ENCODE measurements around the gene ZMIZ1.

Gene ZMIZ1

GRCh38 chr10:79314761-79315601, 246.2 kb downstream of the ZMIZ1 start:
- no peak for FAIRE-seq

- no peak for FAIRE-seq
Observed at GRCh38 chr10:79315602-79315920, 246.8 kb downstream of the ZMIZ1 start.

DNA sequence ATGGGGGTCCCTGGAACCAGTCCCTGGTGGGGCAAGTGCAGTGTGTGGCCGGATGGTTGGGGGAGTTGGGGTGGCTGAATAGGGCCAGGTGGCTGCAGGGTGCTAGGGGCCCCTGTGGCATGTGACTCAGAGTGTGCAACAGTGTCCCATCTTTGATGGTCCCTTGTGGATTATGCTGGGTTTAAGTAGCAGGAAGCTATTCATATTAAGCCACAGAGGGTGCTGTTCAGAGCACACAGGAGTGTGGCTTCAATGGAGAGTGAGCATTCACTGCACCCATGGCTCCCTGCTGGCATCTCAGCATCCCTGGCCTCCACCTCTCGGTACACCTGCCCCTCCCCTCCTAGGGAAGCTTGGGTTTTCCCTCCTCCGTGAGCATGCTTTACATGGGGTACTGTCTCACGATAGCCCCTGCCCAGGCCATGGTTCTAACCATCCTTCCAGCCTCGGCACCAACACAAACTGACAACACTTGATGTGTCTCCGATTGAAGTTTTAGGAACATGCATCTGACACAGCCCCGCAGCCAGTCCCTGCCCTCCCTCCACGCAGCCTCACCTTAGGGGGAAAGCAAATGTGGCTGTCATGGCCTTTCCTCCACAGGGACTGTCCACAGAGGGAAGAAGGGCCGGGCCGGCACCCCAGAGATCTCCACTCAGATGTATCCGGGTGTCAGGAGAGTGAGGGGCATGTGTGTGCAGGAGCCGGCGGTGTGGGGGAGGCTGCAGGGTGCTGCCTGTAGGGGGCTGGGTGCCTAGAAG, 248.1 kb downstream of the ZMIZ1 start:
- FAIRE-seq: no peak

- FAIRE-seq: no peak
Observed at GRCh38 chr10:79318369-79318768, 249.6 kb downstream of the ZMIZ1 start.

DNA sequence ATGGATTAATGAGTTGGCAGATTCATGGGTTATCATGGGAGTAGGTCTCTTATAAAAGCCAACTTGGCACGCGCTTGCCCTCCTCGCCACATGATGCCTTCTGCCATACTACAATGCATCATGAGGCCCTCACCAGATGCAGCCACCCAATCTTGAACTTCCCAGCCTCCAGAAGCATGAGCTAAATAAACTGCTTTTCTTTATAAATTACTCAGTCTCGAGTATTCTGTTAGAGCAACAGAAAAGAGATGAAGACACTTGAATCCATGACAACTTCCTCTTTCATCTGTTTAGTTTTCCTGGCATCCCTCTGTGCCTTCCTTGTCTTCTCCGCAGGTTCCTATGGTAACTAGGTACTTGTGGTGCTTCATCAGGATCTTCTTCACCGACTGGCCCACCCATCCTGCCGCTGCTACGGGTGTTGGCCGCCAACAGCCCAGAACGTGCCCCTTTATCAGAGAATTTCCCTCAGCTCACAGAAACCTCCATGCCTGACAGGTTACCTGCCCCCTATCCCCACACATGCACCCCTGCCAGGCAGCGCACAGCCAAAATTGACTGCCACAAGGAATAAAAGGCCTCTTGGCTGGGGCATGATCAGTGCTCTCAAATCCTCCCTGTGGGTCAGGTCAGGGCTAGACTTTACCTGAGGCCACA, 250.5 kb downstream of the ZMIZ1 start:
- no peak for FAIRE-seq

DNA sequence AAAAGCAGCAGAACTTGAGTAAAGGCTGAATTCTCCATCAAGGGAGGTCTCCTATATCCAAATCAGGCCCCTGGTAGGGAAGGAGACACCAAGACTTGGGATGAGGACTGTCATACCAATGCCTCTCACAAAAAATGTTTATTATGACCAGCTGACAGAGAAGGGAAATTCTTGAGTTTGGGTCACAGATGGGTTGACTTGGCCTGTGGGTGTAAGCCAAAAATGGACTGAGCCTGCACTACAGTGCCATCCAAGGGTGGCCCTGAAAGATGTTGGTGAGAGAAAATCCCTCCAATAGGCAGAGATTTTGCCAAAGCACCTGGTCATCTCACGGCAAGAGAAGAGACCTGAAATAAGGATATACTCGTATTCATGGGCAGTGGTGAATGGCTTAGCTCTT, 251.6 kb downstream of the ZMIZ1 start:
- no peak for FAIRE-seq

GRCh38 chr10:79320820-79321493, 252.2 kb downstream of the ZMIZ1 start:
- FAIRE-seq: no peak

DNA sequence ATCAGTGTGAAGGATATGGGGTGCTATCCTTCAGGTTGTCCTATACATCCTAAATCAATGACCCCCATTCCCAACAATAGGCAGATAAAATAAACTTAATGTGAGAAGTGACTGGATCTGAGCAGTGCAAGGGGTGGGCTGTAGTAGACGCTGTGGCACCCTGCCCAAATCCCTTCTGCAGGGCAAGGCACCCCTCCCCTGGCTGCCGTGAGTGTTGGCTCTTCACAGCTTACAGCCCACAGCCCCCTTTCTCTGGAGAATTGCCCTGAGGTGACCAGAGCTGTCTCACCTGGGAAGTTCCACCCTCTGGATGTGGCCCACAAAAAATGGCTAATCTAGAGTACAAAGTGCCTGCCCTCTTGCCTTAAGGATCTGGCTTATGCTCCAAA, 252.7 kb downstream of the ZMIZ1 start:
- no peak for FAIRE-seq

GRCh38 chr10:79321951-79322350, 253.2 kb downstream of the ZMIZ1 start:
- FAIRE-seq: no peak

DNA sequence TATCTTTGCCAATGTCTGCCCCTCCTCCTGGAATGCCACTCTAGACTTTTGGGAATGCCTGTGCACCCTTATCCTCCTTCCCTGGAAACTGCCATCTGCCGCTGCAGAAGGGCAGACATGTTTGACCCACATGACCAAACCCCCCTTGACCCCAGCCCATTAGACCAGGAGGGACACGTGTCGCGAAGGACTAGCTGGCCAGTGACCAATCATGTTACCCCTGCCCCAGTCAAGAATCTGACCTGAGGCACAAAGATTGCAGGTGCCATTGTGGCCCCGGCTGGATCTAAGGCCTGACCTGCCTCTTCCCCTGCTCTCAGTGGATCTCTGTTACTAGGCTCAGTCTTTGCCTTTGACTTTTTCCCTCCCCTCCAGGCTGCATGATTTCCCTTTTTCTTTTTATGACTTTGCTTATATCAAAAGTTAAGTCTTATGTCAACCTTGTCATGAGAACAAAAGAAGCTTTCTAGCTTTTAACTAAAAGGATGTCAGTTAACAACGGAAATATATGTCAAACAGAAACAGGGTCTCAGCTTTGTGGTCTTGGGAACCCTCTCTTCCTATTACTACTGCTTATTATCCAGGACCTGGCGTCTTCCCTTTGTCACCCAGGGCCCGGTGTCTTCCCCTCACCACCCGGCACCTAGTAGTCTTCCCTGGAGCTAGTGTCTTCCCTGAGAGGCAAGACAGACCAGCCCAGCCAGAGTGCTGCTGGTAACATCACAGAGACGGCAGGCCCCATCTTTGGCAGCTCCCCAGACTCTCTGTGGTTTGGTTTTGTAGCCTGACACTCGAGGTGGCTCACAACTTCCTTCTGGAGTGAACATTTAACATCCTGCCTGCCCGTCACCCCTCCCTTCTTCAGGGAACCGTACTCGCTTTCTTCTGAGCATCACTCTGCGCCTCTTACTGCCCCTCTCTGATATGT, 254.1 kb downstream of the ZMIZ1 start:
- no peak for FAIRE-seq

DNA sequence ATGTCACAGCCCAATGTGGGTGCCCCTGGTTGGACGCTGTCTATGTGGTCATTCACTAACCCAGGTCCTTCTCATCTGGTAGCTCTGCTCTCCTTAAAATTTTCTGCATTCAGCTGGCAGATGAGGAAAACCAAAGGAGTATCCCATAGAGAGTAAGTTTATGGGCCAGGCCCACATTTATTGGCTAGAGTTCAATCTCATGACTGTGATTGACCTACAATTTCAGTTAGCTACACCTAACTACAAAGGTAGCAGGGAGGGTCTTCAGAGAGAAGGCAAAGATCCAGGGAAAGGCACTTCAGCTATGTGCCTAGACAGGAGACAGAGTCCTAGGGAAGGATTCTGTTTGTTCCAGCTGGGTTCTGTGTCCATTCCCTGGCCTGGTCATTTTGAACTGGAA, 254.8 kb downstream of the ZMIZ1 start:
- FAIRE-seq: no peak

DNA sequence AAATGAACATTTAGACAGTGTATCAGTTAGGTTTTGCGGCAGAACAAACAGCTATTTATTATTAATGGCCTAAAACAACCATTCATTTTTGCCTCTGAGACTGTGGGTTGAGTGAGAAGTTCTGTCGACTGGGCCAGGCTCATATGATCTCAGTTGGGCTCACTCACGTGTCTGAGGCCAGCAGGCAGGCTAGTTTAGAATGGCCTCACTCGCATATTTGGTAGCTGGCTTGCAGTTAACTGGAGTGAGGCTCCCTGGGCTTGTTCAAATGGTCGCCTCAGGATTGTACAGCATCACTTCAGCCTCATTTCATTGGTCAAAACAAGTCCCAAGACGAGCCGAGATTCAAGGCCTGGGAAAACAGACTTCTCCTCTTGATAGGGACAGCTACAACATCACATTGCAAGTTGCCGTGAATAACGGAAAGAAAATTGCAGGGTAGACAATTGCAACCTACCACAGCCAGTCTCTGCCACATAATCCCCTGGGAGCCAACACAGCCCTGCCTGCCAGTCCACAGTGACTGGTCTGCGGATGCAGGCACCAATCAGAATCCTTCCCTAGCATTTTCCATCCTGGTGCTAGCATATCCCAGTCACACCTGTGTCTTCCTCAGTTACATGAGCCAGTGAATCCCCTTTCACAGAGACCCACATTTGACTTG, 255.4 kb downstream of the ZMIZ1 start:
- no peak for FAIRE-seq

DNA sequence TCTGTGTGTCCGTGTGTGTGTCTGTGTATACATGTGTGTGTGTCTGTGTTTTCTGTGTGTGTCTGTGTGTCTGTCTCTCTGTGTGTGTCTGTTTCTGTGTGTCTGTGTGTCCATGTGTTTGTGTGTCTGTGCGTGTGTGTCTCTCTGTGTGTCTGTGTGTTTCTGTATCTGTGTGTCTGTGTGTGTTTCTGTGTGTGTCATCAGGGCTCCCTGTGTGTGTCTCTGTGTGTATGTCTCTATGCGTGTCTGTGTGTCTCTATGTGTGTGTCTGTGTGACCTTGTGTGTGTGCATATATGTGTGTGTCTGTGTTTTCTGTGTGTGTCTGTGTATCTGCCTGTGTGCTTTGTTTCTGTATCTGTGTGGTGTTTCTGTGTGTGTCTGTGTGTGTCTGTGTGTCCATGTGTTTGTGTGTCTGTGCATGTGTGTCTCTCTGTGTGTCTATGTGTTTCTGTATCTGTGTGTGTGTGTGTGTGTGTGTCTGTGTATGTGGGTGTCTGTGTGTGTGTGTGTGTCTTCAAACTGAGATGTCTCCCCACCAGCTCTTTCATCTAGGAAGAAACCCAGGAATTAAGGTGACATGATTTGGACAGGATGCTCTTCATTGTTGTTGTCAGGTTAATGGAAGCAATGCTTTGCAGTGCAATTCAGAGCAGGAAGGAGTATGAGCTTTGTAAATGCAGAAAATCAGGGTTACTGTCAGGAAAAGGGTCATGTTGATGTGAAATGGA, 257.8 kb downstream of the ZMIZ1 start:
- FAIRE-seq: no peak

- FAIRE-seq: no peak
Observed at GRCh38 chr10:79327090-79327457, 258.3 kb downstream of the ZMIZ1 start.

GRCh38 chr10:79328147-79328701, 259.5 kb downstream of the ZMIZ1 start:
- no peak for FAIRE-seq

GRCh38 chr10:79328737-79329504, 260.2 kb downstream of the ZMIZ1 start:
- FAIRE-seq: no peak

GRCh38 chr10:79329529-79329928, 260.8 kb downstream of the ZMIZ1 start:
- no peak for FAIRE-seq

DNA sequence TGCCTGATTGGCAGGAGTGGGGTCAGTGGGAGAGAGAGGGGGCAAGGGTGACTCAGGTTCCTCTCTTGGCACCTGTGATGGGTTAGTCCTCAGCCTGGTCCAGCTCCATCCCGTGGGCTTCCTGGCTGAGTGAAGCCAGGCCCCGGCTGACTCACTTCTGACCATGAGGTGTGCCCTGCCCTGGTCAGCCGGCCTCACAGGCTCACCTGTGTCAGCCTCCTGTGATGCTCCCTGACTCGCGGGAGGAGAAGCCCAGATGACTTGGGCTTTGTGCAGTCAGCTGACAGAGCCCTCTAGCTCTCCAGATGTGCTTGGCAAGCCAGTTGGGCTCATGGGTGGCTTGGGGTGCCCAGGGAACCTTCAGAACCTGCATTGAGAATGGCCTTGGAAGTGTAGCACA, 262.5 kb downstream of the ZMIZ1 start:
- FAIRE-seq: no peak

- FAIRE-seq: no peak
Observed at GRCh38 chr10:79331709-79332108, 262.9 kb downstream of the ZMIZ1 start.
